HEK293 (cell line): Measurements from ENCODE around the gene CMTM8.

Experiments used
- MYNN ChIP-seq: fragments of 450-650 bp; formaldehyde crosslinking; IDR thresholded peaks from 2 replicates; pipeline ENCODE4 v1.5.1; 2016; ENCODE audit warnings: missing biosample characterization, missing genetic modification characterization, borderline replicate concordance
- ZFP41 ChIP-seq: fragments of 450-650 bp; formaldehyde crosslinking; IDR thresholded peaks from 2 replicates; pipeline ENCODE4 v1.5.1; 2016; ENCODE audit warnings: missing biosample characterization, missing genetic modification characterization, borderline replicate concordance
- ZNF133 ChIP-seq: fragments of 450-650 bp; formaldehyde crosslinking; IDR thresholded peaks from 2 replicates; pipeline ENCODE4 v1.5.1; 2016; ENCODE audit warnings: missing biosample characterization, missing genetic modification characterization
- ZNF629 ChIP-seq: fragments of 450-650 bp; formaldehyde crosslinking; IDR thresholded peaks from 2 replicates; pipeline ENCODE4 v1.5.1; 2017; ENCODE audit warnings: missing biosample characterization, missing genetic modification characterization
- ZNF830 ChIP-seq: fragments of 450-650 bp; IDR thresholded peaks from 2 replicates; pipeline ENCODE4 v1.5.0; 2018; ENCODE audit warnings: missing biosample characterization, missing genetic modification characterization, low read depth, mild to moderate bottlenecking, moderate library complexity
- ZXDB ChIP-seq: fragments of 450-650 bp; formaldehyde crosslinking; IDR thresholded peaks from 2 replicates; pipeline ENCODE4 v1.5.1; 2016; ENCODE audit warnings: missing biosample characterization, missing genetic modification characterization
- TF ChIP-seq, protein P1 (sequence below): fragments of 450-650 bp; formaldehyde crosslinking; IDR thresholded peaks from 2 replicates; pipeline ENCODE4 v1.5.1; 2016; ENCODE audit warnings: missing biosample characterization, missing genetic modification characterization
- TF ChIP-seq, protein P2 (sequence below): fragments of 450-650 bp; formaldehyde crosslinking; IDR thresholded peaks from 2 replicates; pipeline ENCODE4 v1.5.1; 2016; ENCODE audit warnings: missing biosample characterization, missing genetic modification characterization
- TF ChIP-seq, protein P3 (sequence below): fragments of 450-650 bp; formaldehyde crosslinking; IDR thresholded peaks from 2 replicates; pipeline ENCODE4 v1.5.1; 2016; ENCODE audit warnings: missing biosample characterization, missing genetic modification characterization
- TF ChIP-seq, protein P4 (sequence below): fragments of 450-650 bp; formaldehyde crosslinking; IDR thresholded peaks from 2 replicates; pipeline ENCODE4 v1.5.1; 2016; ENCODE audit warnings: missing biosample characterization, missing genetic modification characterization

DNA sequence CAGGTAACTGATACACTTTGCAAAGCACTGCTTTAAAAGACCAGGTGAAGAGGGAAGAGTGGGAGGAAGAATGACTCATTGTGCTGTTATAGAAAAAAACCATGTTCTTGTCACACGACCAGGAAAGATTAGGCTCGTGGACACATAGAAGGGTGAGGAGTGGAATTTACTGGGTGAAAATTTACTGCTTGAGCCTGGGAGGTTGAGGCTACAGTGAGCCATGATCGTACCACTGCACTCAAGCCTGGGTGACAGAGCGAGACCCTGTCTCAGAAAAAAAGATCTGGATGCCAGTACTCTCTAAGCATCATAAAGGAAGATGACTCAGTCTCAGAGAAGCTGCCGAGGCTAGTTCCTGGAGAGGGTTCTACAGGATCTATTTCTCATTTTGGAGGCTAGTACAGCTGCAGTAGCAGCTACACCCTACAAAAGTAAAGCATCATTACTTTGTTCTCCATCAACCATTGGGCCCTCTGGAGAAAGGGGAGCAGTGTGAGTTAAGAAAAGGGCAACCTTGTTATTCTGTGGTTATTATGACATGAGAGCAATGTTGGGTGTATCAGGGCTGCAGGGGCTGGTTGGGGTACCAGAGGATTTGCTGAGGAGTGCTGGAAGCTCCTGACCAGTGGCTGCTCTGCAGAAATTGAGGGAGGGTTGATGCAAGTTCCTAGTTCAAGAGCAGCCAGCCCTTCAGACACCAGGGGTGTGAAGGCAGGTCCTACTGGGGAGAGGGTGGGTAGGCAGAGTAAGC is 75.4 kb downstream of the CMTM8 start:
- no peak for TF ChIP-seq MYNN (tag by site-specific recombination)
- TF ChIP-seq ZXDB (tag by site-specific recombination), result no peak
- TF ChIP-seq, protein P1, sequence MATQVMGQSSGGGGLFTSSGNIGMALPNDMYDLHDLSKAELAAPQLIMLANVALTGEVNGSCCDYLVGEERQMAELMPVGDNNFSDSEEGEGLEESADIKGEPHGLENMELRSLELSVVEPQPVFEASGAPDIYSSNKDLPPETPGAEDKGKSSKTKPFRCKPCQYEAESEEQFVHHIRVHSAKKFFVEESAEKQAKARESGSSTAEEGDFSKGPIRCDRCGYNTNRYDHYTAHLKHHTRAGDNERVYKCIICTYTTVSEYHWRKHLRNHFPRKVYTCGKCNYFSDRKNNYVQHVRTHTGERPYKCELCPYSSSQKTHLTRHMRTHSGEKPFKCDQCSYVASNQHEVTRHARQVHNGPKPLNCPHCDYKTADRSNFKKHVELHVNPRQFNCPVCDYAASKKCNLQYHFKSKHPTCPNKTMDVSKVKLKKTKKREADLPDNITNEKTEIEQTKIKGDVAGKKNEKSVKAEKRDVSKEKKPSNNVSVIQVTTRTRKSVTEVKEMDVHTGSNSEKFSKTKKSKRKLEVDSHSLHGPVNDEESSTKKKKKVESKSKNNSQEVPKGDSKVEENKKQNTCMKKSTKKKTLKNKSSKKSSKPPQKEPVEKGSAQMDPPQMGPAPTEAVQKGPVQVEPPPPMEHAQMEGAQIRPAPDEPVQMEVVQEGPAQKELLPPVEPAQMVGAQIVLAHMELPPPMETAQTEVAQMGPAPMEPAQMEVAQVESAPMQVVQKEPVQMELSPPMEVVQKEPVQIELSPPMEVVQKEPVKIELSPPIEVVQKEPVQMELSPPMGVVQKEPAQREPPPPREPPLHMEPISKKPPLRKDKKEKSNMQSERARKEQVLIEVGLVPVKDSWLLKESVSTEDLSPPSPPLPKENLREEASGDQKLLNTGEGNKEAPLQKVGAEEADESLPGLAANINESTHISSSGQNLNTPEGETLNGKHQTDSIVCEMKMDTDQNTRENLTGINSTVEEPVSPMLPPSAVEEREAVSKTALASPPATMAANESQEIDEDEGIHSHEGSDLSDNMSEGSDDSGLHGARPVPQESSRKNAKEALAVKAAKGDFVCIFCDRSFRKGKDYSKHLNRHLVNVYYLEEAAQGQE (tag by site-specific recombination), result no peak
- no peak for TF ChIP-seq ZNF830 (tag by site-specific recombination)
- no peak for TF ChIP-seq ZNF133 (tag by site-specific recombination)
- TF ChIP-seq, protein P2, sequence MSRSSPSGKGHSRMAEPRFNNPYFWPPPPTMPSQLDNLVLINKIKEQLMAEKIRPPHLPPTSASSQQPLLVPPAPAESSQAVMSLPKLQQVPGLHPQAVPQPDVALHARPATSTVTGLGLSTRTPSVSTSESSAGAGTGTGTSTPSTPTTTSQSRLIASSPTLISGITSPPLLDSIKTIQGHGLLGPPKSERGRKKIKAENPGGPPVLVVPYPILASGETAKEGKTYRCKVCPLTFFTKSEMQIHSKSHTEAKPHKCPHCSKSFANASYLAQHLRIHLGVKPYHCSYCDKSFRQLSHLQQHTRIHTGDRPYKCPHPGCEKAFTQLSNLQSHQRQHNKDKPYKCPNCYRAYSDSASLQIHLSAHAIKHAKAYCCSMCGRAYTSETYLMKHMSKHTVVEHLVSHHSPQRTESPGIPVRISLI, result peak; percentile 96
- no peak for TF ChIP-seq ZNF629 (tag by site-specific recombination)
- no peak for TF ChIP-seq ZFP41 (tag by site-specific recombination)
- TF ChIP-seq, protein P3, sequence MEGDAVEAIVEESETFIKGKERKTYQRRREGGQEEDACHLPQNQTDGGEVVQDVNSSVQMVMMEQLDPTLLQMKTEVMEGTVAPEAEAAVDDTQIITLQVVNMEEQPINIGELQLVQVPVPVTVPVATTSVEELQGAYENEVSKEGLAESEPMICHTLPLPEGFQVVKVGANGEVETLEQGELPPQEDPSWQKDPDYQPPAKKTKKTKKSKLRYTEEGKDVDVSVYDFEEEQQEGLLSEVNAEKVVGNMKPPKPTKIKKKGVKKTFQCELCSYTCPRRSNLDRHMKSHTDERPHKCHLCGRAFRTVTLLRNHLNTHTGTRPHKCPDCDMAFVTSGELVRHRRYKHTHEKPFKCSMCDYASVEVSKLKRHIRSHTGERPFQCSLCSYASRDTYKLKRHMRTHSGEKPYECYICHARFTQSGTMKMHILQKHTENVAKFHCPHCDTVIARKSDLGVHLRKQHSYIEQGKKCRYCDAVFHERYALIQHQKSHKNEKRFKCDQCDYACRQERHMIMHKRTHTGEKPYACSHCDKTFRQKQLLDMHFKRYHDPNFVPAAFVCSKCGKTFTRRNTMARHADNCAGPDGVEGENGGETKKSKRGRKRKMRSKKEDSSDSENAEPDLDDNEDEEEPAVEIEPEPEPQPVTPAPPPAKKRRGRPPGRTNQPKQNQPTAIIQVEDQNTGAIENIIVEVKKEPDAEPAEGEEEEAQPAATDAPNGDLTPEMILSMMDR (tag by site-specific recombination), result no peak
- TF ChIP-seq, protein P4, sequence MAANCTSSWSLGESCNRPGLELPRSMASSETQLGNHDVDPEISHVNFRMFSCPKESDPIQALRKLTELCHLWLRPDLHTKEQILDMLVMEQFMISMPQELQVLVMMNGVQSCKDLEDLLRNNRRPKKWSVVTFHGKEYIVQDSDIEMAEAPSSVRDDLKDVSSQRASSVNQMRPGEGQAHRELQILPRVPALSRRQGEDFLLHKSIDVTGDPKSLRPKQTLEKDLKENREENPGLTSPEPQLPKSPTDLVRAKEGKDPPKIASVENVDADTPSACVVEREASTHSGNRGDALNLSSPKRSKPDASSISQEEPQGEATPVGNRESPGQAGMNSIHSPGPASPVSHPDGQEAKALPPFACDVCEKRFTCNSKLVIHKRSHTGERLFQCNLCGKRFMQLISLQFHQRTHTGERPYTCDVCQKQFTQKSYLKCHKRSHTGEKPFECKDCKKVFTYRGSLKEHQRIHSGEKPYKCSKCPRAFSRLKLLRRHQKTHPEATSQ (tag by site-specific recombination), result no peak
